HG03432 (cell line): Measurements from ENCODE around the gene CIAO3.

Experiments used
- ATAC-seq: cut with Tn5 transposase; IDR thresholded peaks from one replicate; pipeline ENCODE4 v1.9.1; 2021; ENCODE audit warnings: mild to moderate bottlenecking, moderate library complexity; ENCODE audit not compliant: unreplicated experiment

Gene CIAO3

DNA sequence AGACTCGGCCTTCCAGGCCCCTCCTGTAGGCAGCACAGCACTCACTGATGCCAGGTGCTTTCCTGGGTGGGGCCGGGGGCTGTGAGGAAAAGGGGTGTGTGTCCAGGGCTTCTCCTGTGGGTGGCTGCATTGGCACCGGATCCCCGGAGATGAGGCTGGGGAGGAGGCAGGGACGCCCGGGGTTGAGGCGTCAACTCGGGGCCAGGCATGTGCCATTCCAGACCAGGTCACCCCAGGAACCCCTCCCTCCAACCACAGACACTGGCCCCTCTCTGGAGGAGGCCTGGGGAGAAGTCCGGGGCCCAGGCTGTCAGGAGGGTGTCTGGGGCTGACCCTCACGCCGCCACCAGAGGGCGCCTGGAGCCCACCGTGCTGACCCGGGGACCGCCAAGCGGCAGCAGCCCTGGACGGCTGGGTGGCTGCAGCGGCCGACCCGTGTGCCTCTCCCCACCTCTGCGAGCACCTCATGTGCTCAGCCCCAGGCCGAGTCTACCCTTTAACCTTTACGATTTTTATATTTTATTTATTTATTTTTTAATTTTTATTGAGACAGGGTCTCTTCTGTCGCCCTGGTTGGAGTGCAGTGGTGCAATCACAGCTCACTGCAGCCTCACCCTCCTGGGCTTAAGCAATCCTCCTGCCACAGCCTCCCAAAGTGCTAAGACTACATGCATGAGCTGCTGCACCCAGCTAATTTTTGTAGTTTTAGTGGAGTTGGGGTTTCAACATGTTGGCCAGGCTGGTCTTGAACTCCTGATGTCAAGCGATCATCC is 29.1 kb downstream of the CIAO3 start:
- no peak for ATAC-seq

DNA sequence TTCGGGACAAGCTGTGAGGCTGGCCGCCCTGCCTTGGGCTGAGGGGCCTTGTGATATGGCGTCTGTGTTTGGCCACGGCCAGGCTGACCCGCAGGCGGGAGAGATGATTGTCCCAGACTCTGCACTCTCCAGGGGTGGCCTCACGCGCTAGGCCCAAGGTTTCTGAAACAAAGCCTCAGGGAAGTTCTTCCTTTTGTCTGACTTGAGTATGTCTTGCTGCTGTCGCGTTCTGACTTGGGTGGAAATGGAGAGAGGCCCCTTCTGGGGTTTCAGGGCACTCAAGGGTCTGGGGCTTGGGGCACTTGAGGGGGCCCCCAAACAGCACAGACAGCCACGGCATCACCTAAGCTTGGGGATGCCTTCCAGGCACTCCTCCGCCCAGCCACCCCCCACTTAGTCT is 29.7 kb downstream of the CIAO3 start:
- no peak for ATAC-seq

DNA sequence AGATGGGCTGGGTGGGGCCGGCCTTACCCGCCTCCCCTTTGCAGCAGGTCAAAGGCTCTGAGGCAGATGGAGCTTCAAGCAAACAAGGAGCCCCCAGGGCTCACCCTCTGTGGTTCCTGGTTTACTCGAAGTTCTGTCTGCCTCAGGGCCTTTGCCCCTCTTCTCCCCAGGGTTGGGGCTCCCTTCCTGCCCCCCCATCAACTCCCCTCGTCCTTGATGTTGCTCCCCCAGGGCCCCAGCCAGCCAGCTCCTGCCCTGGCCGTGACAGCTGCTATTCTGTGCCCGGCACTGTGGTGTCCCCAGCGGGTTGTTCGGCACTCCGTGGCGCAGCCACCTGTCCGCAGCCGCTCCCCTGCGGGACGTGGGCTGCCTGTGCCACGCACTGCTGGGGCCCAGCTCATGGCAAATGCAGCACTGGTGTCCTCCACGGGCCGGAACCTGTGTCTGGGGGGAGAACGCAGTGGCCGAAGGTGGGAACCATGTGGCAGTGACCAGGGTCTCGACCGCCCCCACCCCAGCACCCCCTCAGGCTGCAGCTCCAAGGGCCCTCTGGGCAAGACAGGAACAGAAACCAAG is 30.2 kb downstream of the CIAO3 start:
- no peak for ATAC-seq

- no peak for ATAC-seq
These were observed 31.0 kb downstream of the CIAO3 start for GRCh38 chr16:709566-710499.

DNA sequence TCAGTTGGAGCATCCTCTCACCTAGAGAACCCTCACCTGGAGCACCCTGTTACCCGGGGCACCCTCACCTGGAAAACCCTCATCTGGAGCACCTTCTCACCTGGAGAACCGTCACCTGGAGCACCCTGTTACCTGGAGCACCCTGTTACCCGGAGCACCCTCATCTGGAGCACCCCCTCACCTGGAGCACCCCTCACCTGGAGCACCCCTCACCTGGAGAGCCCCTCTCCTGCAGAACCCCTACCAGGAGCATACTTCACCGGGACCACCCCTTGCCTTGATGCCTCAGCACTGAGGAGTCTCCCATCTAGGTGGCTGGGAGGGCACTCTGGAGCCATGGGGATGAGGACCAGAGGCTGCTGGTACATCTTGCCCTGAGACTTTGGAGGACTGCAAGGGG is 31.8 kb downstream of the CIAO3 start:
- ATAC-seq: no peak

DNA sequence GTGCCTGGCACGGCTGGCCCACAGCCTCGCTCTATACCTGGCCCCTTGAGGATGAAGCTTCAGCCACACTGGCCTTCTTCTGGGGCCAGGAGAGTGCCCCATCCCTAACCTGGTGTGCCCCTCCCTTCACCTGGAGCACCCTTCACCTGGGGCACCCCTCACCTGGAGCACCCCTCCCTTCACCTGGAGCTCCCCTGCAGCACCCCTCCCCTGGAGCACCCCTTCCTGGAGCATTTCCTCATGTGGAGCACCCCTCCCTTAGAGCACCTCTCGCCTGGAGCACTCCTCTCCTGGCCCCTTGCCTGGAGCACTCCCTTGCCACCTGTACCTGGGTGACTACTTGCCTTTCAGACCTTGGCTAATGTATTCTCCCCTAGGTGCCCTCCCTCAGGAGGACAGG is 32.8 kb downstream of the CIAO3 start:
- ATAC-seq: no peak

GRCh38 chr16:707062-707538 is 33.7 kb downstream of the CIAO3 start:
- ATAC-seq: no peak

GRCh38 chr16:706189-707061 is 34.4 kb downstream of the CIAO3 start:
- no peak for ATAC-seq

GRCh38 chr16:705431-706188 is 35.2 kb downstream of the CIAO3 start, which contains the start of gene FBXL16:
FBXL16 (minus strand) TSS chr16:705801; CDS start chr16:697405, 8,396 bp downstream.
- no peak for ATAC-seq

- ATAC-seq: no peak
These were observed 36.0 kb downstream of the CIAO3 start for GRCh38 chr16:704552-705380.

- ATAC-seq: no peak
These were observed 36.8 kb downstream of the CIAO3 start for GRCh38 chr16:704047-704446.

- no peak for ATAC-seq
These were observed 37.4 kb downstream of the CIAO3 start for GRCh38 chr16:703406-703805.

DNA sequence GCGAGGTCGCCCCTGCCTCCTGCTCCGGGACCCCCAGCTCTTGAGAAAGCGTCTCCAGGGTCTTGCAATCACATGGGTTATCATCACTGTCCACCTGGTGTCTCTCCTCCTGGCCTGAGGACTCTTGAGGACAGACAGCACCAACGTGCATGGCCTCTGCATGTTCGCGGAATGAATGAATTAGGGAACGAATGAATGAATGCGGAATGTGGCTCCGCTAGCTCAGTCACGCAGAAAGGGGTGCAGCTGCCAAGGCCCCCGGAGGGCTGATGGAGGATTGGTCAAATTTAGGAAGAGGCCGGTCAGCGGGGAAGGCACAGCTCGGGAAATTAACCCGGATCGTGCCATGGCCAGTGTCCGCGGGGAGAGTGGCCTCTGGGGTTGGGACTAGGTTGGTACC is 38.5 kb downstream of the CIAO3 start:
- no peak for ATAC-seq

DNA sequence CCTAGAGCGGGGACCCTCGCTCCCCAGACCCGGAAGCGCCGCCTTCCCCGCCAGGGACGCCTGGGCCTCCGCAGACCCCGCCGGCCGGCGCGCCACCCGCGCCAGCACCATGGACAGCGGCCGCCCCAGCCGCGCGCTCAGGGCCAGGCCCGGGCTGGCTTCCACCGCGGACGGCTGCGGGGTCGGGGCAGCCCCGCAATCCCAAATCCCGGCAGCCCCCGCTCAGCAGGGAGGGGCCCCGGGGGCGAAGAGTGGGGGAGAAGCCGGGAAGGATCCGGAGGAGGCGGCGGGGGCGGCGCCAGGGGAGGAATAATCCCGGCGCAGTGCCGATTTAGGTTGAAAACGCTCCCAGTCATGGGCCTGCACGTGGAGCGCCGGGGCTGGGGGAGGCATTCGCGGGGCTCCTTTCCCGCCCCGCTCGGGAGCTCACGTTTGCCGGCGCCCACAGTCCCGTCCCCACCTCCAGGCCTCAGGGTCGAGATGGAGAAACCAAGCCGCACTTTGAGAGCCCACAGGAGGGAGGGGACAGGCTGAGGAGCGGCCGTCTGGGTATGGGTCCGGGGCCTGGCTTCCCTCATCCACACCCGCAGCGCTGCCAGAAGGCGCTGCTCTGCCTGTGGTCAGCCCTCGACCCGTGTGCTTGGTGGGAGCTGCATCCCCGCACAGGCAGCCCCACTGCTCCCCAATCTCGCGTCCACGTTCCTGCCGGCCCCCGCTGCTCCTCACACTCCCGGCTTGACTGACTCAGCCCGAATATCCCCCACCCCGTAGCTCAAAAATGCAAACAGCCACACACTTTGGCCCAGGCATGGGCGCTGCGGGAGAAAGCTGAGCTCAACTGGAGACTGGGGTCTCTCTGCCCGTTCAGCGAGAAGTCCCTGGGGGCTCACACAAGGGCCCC is 39.9 kb downstream of the CIAO3 start:
- ATAC-seq: no peak

- no peak for ATAC-seq
These were observed 41.7 kb downstream of the CIAO3 start for GRCh38 chr16:698911-699671.

GRCh38 chr16:695355-696089 is 45.3 kb downstream of the CIAO3 start:
- no peak for ATAC-seq
